Keratinocyte (primary cell): ENCODE results near the gene RFXANK. TPM values are rescaled to one million over a fixed set of nuclear protein-coding genes. Genes with fewer than 3 reads are reported as not detected.

Experiments used
- DNase-seq: peaks from one replicate; pipeline ENCODE4 v3.0.0-alpha.2; 2011; ENCODE audit warnings: low read depth, missing footprints, low spot score
- FAIRE-seq: peaks from 2 replicates; lab custom pipeline; 2011; peaks lifted over from hg19 to GRCh38; lab: Jason Lieb, UNC
- H2AFZ ChIP-seq: 2 replicates; pipeline ENCODE4 v1.6.0; 2012; ENCODE audit warnings: low read length, control low read depth, inconsistent platforms; ENCODE audit not compliant: control insufficient read depth
- H3K27ac ChIP-seq: 2 replicates; pipeline ENCODE4 v1.5.1; 2011; ENCODE audit warnings: low read length; ENCODE audit not compliant: control insufficient read depth, insufficient read depth
- H3K27me3 ChIP-seq: 3 replicates; pipeline ENCODE4 v1.6.0; 2011; ENCODE audit warnings: low read length; ENCODE audit not compliant: control insufficient read depth, insufficient read depth; ENCODE audit errors: extremely low read depth
- H3K36me3 ChIP-seq, 2 experiments: 2 replicates in 1 of 2; 3 replicates in 1 of 2; pipeline ENCODE4 v1.5.1; 2011; ENCODE audit warnings: low read length in 2 of 2, mild to moderate bottlenecking in 1 of 2; ENCODE audit not compliant: control insufficient read depth in 2 of 2, insufficient read depth in 2 of 2; ENCODE audit errors: extremely low read depth in 1 of 2
- H3K4me1 ChIP-seq: 3 replicates; pipeline ENCODE4 v1.5.1; 2011; ENCODE audit warnings: low read length; ENCODE audit not compliant: control insufficient read depth, insufficient read depth; ENCODE audit errors: extremely low read depth
- H3K4me2 ChIP-seq: 3 replicates; pipeline ENCODE4 v1.6.0; 2011; ENCODE audit warnings: low read depth, low read length; ENCODE audit not compliant: control insufficient read depth, insufficient read depth; ENCODE audit errors: extremely low read depth
- H3K4me3 ChIP-seq, 3 experiments: fragments of 200-600 bp in 1 of 3; sonication (generic) in 1 of 3; 2 replicates in 2 of 3; 3 replicates in 1 of 3; pipeline ENCODE4 v1.5.1; 2011 to 2016; ENCODE audit warnings: low read length in 3 of 3, mild to moderate bottlenecking in 3 of 3, control low read depth in 2 of 3, inconsistent platforms in 1 of 3, low read depth in 1 of 3, mixed read lengths in 1 of 3, mixed run types in 1 of 3, moderate library complexity in 1 of 3; ENCODE audit not compliant: control insufficient read depth in 2 of 3, insufficient read depth in 2 of 3; ENCODE audit errors: extremely low read depth in 1 of 3
- H3K79me2 ChIP-seq: 2 replicates; pipeline ENCODE4 v1.6.0; 2012; ENCODE audit warnings: low read length; ENCODE audit not compliant: control insufficient read depth, insufficient read depth
- H3K9ac ChIP-seq: 3 replicates; pipeline ENCODE4 v1.6.0; 2011; ENCODE audit warnings: low read length; ENCODE audit not compliant: control insufficient read depth, insufficient read depth; ENCODE audit errors: extremely low read depth
- H3K9me1 ChIP-seq: 3 replicates; pipeline ENCODE4 v1.6.0; 2011; ENCODE audit warnings: low read length; ENCODE audit not compliant: control insufficient read depth, insufficient read depth; ENCODE audit errors: extremely low read depth
- H3K9me3 ChIP-seq: 2 replicates; pipeline ENCODE4 v1.5.1; 2012; ENCODE audit warnings: low read depth, low read length; ENCODE audit not compliant: control insufficient read depth
- H4K20me1 ChIP-seq: 3 replicates; pipeline ENCODE4 v1.6.0; 2011; ENCODE audit warnings: low read length; ENCODE audit not compliant: control insufficient read depth, insufficient read depth; ENCODE audit errors: extremely low read depth
- EZH2 ChIP-seq: IDR thresholded peaks from one replicate; pipeline ENCODE4 v1.6.1; 2012; ENCODE audit warnings: inconsistent platforms, mild to moderate bottlenecking, low read length, moderate library complexity
- dilution Hi-C: fragments of 300-500 bp; cut with MboI; formaldehyde crosslinking; loops from one replicate; pipeline ENCODE4 v1.7.0; 2020; ENCODE audit warnings: low sequenced_read_pairs; ENCODE audit not compliant: extremely low pct_ligation_motif_present
- polyA plus RNA-seq, 5 experiments: library from polyadenylated mRNA; depleted of rRNA in 3 of 5; stranded (reverse) in 3 of 5; stranded (forward) in 1 of 5; unstranded in 1 of 5; fragments of >200 nt; gene quantifications; 1 replicate in 1 of 5; 2 replicates in 3 of 5; 3 replicates in 1 of 5; pipeline versions ENCODE4 v1.2.1 to v1.2.3, GENCODE V29; 2011 to 2012; ENCODE audit warnings: missing spikeins in 2 of 5, low read depth in 1 of 5, low replicate concordance in 1 of 5
- TF ChIP-seq, protein P1 (sequence below), 3 experiments: IDR thresholded peaks in 1 of 3; conservative IDR thresholded peaks in 1 of 3; optimal IDR thresholded peaks in 1 of 3; 2 replicates in 2 of 3; 3 replicates in 1 of 3; pipeline versions ENCODE3 to v1.5.1; 2011; ENCODE audit warnings: low read length in 3 of 3, mild to moderate bottlenecking in 3 of 3, moderate library complexity in 2 of 3, control low read depth in 1 of 3, inconsistent platforms in 1 of 3; ENCODE audit not compliant: insufficient read depth in 2 of 3; ENCODE audit errors: extremely low read depth in 1 of 3

Gene RFXANK
- polyA plus RNA-seq, 1 donor (not counting 4 experiments of a cell fraction or from before 2014, with no cell fraction given), result 49.0 TPM

DNA sequence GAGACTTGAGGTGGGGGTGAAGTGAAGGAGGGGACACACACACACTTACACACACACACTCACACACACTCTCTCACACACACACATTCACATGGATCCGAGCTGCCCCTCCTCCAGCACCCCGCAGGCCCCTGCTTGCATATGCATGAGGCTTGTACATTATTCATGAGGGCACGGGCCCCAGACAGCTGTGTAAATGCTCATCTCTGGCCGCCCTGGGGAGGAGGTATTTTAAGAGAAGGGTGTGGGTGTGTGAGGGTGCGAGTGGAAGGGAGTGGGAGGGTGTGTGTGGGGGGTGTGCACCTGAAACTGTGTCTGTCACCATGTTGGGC is 22.1 kb downstream of the RFXANK start:
- no peaks in the 10 kb centered on the region for H4K20me1 ChIP-seq
- H3K4me2 ChIP-seq, result no peak overlapping the region
- H3K4me3 ChIP-seq, result no peak overlapping the region
- H3K27me3 ChIP-seq, result peaks cover 33% of the 10 kb centered on the region
- no peaks in the 10 kb centered on the region for H3K4me1 ChIP-seq
- FAIRE-seq (no peak), DNase-seq (no peak)
- H3K9ac ChIP-seq, result no peak overlapping the region
- H3K79me2 ChIP-seq, result no peaks in the 10 kb centered on the region
- dilution Hi-C loops, result no loop called here
- H3K9me1 ChIP-seq, result no peaks in the 10 kb centered on the region
- no peaks in the 10 kb centered on the region for H3K9me3 ChIP-seq
- H2AFZ ChIP-seq, result no peak overlapping the region
- TF ChIP-seq, protein P1, sequence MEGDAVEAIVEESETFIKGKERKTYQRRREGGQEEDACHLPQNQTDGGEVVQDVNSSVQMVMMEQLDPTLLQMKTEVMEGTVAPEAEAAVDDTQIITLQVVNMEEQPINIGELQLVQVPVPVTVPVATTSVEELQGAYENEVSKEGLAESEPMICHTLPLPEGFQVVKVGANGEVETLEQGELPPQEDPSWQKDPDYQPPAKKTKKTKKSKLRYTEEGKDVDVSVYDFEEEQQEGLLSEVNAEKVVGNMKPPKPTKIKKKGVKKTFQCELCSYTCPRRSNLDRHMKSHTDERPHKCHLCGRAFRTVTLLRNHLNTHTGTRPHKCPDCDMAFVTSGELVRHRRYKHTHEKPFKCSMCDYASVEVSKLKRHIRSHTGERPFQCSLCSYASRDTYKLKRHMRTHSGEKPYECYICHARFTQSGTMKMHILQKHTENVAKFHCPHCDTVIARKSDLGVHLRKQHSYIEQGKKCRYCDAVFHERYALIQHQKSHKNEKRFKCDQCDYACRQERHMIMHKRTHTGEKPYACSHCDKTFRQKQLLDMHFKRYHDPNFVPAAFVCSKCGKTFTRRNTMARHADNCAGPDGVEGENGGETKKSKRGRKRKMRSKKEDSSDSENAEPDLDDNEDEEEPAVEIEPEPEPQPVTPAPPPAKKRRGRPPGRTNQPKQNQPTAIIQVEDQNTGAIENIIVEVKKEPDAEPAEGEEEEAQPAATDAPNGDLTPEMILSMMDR (optimal IDR thresholded peaks at IDR 0.05 in 1 of 3, IDR thresholded peaks at IDR 0.05 in 1 of 3, conservative IDR thresholded peaks at IDR 0.05 in 1 of 3; ENCODE audit: extremely low read depth in 1 of 3, insufficient read depth in 2 of 3, low read length in 3 of 3), result no peak
- TF ChIP-seq EZH2, result no peak
- H3K36me3 ChIP-seq, result no peaks in the 10 kb centered on the region
- H3K27ac ChIP-seq, result no peak overlapping the region

DNA sequence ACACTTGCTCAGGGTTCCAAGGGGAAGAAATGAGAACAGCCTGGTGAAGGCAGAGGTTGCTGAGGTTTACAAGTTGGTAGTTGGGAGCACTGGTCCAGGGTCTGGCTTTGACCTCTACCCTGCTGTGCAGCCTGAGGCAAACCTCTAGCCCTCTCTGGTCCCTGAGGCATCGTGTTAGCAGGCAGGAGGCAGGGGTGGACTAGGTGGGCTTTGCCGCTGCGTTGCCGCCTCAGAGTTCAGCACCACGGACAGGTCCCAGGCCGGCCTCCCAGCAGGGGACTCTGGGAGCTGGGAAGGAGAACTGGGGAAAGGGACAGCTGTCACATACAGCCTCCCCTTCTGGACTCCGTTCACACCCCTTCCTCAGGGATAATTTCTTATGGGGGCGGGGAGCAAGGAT is 22.8 kb downstream of the RFXANK start:
- Histone ChIP-seq H3K27ac (no peak overlapping the region), H3K4me1 (no peaks in the 10 kb centered on the region), H3K4me3 (no peak overlapping the region), H3K36me3 (no peaks in the 10 kb centered on the region), H3K79me2 (no peaks in the 10 kb centered on the region), H3K9ac (no peak overlapping the region), H2AFZ (no peak overlapping the region), H3K4me2 (no peak overlapping the region), H4K20me1 (no peaks in the 10 kb centered on the region), H3K27me3 (peaks cover 33% of the 10 kb centered on the region), H3K9me3 (no peaks in the 10 kb centered on the region), H3K9me1 (no peaks in the 10 kb centered on the region)
- TF ChIP-seq EZH2, result no peak
- TF ChIP-seq, protein P1 (optimal IDR thresholded peaks at IDR 0.05 in 1 of 3, IDR thresholded peaks at IDR 0.05 in 1 of 3, conservative IDR thresholded peaks at IDR 0.05 in 1 of 3; ENCODE audit: extremely low read depth in 1 of 3, insufficient read depth in 2 of 3, low read length in 3 of 3), result no peak
- FAIRE-seq, result no peak
- dilution Hi-C loops, result no loop called here
- DNase-seq, result no peak
